Astrocyte of the spinal cord (primary cell): ENCODE data around the gene HMGB4.
A peak's percentile ranks its signal among the peaks of the same experiment; 100 is the strongest.

ENCODE experiments used
- DNase-seq: peaks from one replicate; pipeline ENCODE4 v3.0.0; 2011; ENCODE audit warnings: low read depth, low spot score
- H3K4me3 ChIP-seq: 2 replicates; pipeline ENCODE4 v1.5.1; 2011; ENCODE audit warnings: low read depth, mild to moderate bottlenecking, low read length, moderate library complexity
- in situ Hi-C: cut with HindIII; loops from 2 replicates; pipeline ENCODE4 v1.10.0; 2017; ENCODE audit warnings: low sequenced_read_pairs
- TF ChIP-seq, protein P1 (sequence below): IDR thresholded peaks from 2 replicates; pipeline ENCODE4 v1.5.1; 2012; ENCODE audit warnings: low read depth, mild to moderate bottlenecking, low read length, inconsistent platforms

HMGB4 gene

DNA sequence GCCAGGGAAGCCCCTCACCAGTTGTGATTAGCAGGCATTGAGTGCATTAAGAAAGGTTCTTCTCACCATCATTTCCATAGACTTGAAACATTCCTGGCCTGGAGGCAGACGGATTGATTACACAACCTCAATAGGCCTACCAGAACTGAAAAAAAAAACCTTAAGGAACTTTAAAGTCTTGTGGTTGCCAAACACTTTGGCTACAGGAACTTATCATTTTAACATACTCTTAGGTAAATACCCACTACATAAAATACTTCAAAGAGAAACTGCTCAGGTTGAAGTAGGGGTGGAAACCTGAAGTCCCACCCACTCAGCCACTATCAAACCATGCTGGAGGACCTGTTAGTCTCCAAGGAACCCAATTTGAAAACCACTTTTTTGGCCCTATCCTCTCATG, 22.4 kb upstream of the HMGB4 start:
- in situ Hi-C loops, result no loop called here
- H3K4me3 ChIP-seq, result no peak overlapping the region
- no peak for DNase-seq
- TF ChIP-seq, protein P1, sequence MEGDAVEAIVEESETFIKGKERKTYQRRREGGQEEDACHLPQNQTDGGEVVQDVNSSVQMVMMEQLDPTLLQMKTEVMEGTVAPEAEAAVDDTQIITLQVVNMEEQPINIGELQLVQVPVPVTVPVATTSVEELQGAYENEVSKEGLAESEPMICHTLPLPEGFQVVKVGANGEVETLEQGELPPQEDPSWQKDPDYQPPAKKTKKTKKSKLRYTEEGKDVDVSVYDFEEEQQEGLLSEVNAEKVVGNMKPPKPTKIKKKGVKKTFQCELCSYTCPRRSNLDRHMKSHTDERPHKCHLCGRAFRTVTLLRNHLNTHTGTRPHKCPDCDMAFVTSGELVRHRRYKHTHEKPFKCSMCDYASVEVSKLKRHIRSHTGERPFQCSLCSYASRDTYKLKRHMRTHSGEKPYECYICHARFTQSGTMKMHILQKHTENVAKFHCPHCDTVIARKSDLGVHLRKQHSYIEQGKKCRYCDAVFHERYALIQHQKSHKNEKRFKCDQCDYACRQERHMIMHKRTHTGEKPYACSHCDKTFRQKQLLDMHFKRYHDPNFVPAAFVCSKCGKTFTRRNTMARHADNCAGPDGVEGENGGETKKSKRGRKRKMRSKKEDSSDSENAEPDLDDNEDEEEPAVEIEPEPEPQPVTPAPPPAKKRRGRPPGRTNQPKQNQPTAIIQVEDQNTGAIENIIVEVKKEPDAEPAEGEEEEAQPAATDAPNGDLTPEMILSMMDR, result no peak

DNA sequence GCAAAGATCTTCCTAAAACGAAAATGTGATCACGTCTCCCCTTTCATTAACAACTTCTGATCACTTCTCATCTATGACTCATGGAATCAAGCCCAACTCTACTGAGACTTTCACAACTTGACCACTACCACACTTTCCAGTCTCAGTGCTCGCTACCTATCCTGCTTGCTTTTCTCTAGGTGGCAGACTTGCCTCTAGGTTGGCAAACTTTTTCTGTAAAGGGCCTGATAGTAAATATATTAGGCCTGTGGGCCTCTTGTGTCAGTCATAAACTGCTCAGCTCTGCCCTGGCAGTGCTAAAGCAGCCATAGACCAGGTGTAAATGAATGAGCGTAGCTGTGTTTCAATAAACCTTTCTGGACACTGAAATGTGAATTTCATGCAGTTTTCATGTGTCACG, 21.5 kb upstream of the HMGB4 start:
- no peak overlapping the region for H3K4me3 ChIP-seq
- TF ChIP-seq, protein P1, result peak; percentile 8
- DNase-seq, result no peak
- in situ Hi-C loops, result no loop called here

DNA sequence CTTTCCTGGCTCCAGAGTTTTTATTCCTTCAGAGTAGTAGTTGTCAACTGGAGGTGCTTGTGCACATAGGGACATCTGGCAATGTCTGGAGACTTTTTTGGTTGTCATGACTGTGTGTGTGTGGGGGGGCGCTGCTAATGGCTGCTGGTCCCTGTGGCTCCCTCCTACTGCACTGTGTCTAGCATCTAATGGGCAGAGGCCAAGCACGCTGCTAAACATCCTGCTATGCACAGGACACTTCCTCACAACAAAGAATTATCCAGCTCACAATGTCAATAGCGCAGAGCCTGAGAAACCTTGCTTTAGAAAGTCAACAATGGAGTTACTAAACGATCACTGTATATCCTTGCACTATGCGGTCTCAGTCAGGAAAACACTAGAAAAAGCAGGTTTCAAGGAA, 19.7 kb upstream of the HMGB4 start:
- in situ Hi-C loops, result no loop called here
- no peak overlapping the region for H3K4me3 ChIP-seq
- TF ChIP-seq, protein P1, result no peak
- DNase-seq, result no peak

DNA sequence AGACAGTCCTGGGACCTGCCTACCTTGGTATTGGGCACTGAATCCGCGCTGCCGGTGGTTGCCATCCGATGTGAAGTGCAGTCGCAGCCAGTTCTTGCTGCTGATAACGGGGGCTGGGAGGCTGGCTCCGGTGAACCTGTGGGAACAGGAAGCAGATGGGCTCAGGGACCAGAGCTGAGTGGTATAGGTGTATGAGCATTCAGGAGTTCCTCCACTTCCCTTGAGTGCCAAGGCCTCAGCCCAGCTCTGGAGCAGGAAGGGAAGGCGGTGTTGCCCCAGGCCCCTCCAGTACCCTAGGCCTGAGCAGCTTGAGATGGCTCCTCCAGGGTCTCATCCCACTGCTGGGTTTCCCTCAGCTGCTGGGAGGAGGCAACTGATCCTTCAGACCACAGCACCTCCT, 17.0 kb upstream of the HMGB4 start:
- in situ Hi-C loops, result no loop called here
- TF ChIP-seq, protein P1, result no peak
- no peak overlapping the region for H3K4me3 ChIP-seq
- DNase-seq, result no peak

DNA sequence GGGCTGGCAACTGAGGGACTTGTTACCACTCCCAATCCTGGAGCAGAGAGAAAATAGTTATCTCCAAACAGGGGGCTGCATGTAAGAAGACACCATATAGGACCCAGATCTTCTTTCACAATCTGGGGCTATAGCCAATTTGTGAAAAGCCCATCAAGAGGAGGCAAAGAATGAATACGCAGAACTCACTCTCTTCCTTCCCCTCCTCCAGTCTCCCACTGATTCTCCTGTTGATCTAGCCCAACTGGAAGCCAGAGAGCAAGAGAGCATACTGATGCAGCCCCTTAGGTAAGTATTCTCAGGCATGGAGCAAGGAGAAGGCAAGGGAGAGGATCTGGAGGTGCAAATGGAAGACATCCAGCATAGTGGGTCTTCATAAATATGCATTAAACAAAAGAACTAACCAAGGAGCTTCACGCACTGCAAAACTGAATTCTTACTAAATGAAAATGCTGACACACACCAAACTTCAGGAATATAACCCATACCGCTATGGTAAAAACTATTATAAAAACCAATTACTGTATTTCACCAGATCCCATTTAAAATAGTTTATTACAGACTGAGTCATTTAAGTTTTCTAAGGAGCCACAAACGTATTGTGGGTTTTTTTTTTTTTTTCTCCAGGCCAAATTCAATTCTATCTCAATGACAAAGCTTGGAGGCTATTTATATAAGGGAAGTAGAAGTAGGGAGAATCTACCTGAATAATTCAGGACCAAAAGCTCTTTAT, 15.5 kb upstream of the HMGB4 start:
- TF ChIP-seq, protein P1, result no peak
- in situ Hi-C loops, result no loop called here
- peak; percentile 38 for DNase-seq
- H3K4me3 ChIP-seq, result no peak overlapping the region

DNA sequence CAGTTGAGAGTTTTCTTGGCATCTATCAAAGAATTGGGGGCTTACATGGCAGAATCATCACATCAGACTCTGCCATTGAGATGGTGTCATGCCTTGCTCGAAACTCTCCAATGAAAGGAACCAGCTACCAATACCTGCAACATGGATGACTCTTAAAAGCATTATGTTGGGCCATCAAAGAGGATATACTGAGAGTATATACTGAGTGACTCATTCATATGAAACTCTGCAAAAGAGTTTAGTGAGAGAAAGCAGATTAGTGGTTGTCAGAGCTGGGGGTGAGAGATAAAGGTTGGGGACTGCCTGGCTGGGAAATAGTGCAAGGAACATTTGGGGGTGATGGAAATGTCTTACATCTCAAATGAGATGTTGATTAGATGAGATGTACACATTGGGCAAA, 14.7 kb upstream of the HMGB4 start:
- no peak for DNase-seq
- TF ChIP-seq, protein P1, result no peak
- H3K4me3 ChIP-seq, result no peak overlapping the region
- in situ Hi-C loops, result no loop called here
